A549 (cell line): ENCODE measurements around the gene SLC12A7.

ENCODE experiments used
- BHLHE40 ChIP-seq: IDR thresholded peaks from 2 replicates; pipeline ENCODE4 v1.6.1; 2012; ENCODE audit warnings: low read depth, low read length, inconsistent platforms
- CTCF ChIP-seq: fragments of >200 bp; sonication (Bioruptor Twin); formaldehyde crosslinking; IDR thresholded peaks from 3 replicates; pipeline ENCODE4 v1.5.1; 2016
- EP300 ChIP-seq, 2 experiments: fragments of >200 bp; sonication (Bioruptor Twin); formaldehyde crosslinking; IDR thresholded peaks; 2 replicates in 1 of 2; 3 replicates in 1 of 2; pipeline ENCODE4 v1.6.1; 2016 to 2017
- ESRRA ChIP-seq: fragments of 150-350 bp; IDR thresholded peaks from 2 replicates; pipeline ENCODE4 v1.6.1; 2014; ENCODE audit warnings: mild to moderate bottlenecking, low read length, borderline replicate concordance
- FOSL2 ChIP-seq, 2 experiments: fragments of 450-650 bp in 1 of 2; fragments of >200 bp in 1 of 2; sonication (Bioruptor Twin) in 1 of 2; formaldehyde crosslinking; IDR thresholded peaks; 2 replicates each; pipeline versions ENCODE4 v1.5.0 to v1.6.1; 2016 to 2020; ENCODE audit warnings: mild to moderate bottlenecking in 1 of 2, moderate library complexity in 1 of 2
- FOXS1 ChIP-seq: fragments of 250-450 bp; sonication (Bioruptor Pico); IDR thresholded peaks from 2 replicates; pipeline ENCODE4 v1.5.0; 2020; ENCODE audit warnings: mild to moderate bottlenecking, moderate library complexity
- MAFK ChIP-seq: fragments of 450-650 bp; IDR thresholded peaks from 2 replicates; pipeline ENCODE4 v1.6.1; 2014; ENCODE audit not compliant: partially characterized antibody
- MAX ChIP-seq: IDR thresholded peaks from 2 replicates; pipeline ENCODE4 v1.6.1; 2012
- POLR2A ChIP-seq: IDR thresholded peaks from 2 replicates; pipeline ENCODE4 v1.6.1; 2012; ENCODE audit warnings: mild to moderate bottlenecking, low read length
- RAD21 ChIP-seq, 2 experiments: fragments of >200 bp in 1 of 2; sonication (Bioruptor Twin) in 1 of 2; formaldehyde crosslinking in 1 of 2; IDR thresholded peaks in 1 of 2; conservative IDR thresholded peaks in 1 of 2; 2 replicates in 1 of 2; 3 replicates in 1 of 2; pipeline ENCODE4 v1.6.1; 2012 to 2018; ENCODE audit warnings: inconsistent platforms in 1 of 2
- REST ChIP-seq: fragments of 200-600 bp; sonication (generic); IDR thresholded peaks from 2 replicates; pipeline ENCODE4 v1.6.1; 2016; ENCODE audit warnings: antibody characterized with exemption, mild to moderate bottlenecking, moderate library complexity
- ZC3H11A ChIP-seq: fragments of 450-650 bp; IDR thresholded peaks from 2 replicates; pipeline ENCODE4 v1.6.1; 2014; ENCODE audit warnings: antibody characterized with exemption, mild to moderate bottlenecking
- ZNF302 ChIP-seq: fragments of 250-450 bp; sonication (Bioruptor Pico); IDR thresholded peaks from 2 replicates; pipeline ENCODE4 v1.9.0; 2021; ENCODE audit warnings: inconsistent platforms, mild to moderate bottlenecking, moderate library complexity
- TF ChIP-seq, protein P1 (sequence below): fragments of >200 bp; sonication (Bioruptor Twin); formaldehyde crosslinking; IDR thresholded peaks from 3 replicates; pipeline ENCODE4 v1.6.1; 2016

- TF ChIP-seq CTCF (no peak), EP300 (IDR thresholded peaks at IDR 0.05) (no peak), FOSL2 (IDR thresholded peaks at IDR 0.05) (no peak), FOSL2 (CRISPR knock-in tag; IDR thresholded peaks at IDR 0.05) (no peak), POLR2A (no peak), MAFK (no peak), MAX (no peak), ZC3H11A (no peak), BHLHE40 (no peak), FOXS1 (no peak), REST (no peak), ESRRA (no peak), RAD21 (conservative IDR thresholded peaks at IDR 0.05 in 1 of 2, IDR thresholded peaks at IDR 0.05 in 1 of 2) (no peak), ZNF302 (CRISPR knock-in tag) (no peak)
- TF ChIP-seq, protein P1, sequence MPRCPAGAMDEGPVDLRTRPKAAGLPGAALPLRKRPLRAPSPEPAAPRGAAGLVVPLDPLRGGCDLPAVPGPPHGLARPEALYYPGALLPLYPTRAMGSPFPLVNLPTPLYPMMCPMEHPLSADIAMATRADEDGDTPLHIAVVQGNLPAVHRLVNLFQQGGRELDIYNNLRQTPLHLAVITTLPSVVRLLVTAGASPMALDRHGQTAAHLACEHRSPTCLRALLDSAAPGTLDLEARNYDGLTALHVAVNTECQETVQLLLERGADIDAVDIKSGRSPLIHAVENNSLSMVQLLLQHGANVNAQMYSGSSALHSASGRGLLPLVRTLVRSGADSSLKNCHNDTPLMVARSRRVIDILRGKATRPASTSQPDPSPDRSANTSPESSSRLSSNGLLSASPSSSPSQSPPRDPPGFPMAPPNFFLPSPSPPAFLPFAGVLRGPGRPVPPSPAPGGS, result no peak
Observed at GRCh38 chr5:1074816-1075554, 36.9 kb downstream of the SLC12A7 start.
